Upper lobe of left lung (tissue), 4 donors: ENCODE measurements around the gene PEF1.

Experiments used
- POLR2A ChIP-seq, 4 donors: fragments of 450-650 bp; IDR thresholded peaks; one replicate each; pipeline ENCODE4 v1.5.1; 2016 to 2017; ENCODE audit warnings: antibody characterized with exemption in 4 of 4, mild to moderate bottlenecking in 2 of 4
- TF ChIP-seq, protein P1 (sequence below), 6 experiments: fragments of 450-650 bp in 4 of 6; fragments of 200-600 bp in 2 of 6; sonication (generic) in 2 of 6; IDR thresholded peaks; one replicate each; pipeline ENCODE4 v1.5.1; 2016 to 2019; ENCODE audit warnings: antibody characterized with exemption in 6 of 6

DNA sequence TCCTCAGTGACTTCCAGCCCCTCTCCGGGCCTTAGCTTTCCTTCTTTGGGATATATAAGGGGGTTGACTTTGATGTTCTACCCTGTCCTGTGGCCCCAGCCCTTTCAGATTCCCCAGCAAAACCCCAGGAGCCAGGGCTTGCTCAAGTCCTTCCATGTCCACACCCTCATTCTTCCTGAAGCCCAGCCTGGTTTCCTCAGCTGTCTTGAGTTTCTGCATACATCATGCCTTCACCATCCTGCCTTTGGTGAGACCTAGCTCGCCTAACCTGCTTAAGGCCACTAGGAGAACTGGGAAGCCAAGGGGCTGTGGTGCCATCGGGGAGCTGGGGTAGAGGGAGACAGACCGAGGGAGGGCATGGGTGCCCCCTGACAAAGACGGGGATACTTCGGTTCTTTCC is 17.2 kb upstream of the PEF1 start:
- TF ChIP-seq, protein P1, sequence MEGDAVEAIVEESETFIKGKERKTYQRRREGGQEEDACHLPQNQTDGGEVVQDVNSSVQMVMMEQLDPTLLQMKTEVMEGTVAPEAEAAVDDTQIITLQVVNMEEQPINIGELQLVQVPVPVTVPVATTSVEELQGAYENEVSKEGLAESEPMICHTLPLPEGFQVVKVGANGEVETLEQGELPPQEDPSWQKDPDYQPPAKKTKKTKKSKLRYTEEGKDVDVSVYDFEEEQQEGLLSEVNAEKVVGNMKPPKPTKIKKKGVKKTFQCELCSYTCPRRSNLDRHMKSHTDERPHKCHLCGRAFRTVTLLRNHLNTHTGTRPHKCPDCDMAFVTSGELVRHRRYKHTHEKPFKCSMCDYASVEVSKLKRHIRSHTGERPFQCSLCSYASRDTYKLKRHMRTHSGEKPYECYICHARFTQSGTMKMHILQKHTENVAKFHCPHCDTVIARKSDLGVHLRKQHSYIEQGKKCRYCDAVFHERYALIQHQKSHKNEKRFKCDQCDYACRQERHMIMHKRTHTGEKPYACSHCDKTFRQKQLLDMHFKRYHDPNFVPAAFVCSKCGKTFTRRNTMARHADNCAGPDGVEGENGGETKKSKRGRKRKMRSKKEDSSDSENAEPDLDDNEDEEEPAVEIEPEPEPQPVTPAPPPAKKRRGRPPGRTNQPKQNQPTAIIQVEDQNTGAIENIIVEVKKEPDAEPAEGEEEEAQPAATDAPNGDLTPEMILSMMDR (IDR thresholded peaks at IDR 0.05): no peak
- no peak for TF ChIP-seq POLR2A (IDR thresholded peaks at IDR 0.05)
